ENCODE data around the gene P2RY12.

The P2RY12 gene

DNA sequence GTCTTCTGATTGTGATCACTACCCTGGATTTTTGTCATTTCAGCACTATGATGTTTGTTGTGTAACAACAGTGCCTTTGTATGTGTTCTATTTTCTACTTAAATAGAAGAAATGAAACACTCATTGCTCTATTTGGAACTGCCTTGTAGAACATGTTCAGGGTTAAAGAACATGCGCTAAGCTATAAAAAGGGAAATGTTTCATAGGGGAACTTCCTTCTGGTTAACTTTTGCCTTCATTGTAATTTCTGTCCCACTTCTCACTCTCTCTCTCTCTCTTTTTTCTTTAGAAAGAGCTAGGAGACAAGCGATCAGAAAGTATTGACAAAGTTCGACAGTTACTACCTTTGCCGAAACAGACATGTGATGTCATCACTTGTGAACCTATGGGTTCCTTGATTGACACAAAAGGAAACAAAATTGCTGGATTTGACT lies at the start of gene P2RY12:
Gene P2RY12, minus strand, starts transcription at position 13 of the 434 bp plus-strand sequence. CDS start 45,908 bp downstream, outside the sequence.
- no peak for DNase-seq (ENCODE audit: low spot score)

DNA sequence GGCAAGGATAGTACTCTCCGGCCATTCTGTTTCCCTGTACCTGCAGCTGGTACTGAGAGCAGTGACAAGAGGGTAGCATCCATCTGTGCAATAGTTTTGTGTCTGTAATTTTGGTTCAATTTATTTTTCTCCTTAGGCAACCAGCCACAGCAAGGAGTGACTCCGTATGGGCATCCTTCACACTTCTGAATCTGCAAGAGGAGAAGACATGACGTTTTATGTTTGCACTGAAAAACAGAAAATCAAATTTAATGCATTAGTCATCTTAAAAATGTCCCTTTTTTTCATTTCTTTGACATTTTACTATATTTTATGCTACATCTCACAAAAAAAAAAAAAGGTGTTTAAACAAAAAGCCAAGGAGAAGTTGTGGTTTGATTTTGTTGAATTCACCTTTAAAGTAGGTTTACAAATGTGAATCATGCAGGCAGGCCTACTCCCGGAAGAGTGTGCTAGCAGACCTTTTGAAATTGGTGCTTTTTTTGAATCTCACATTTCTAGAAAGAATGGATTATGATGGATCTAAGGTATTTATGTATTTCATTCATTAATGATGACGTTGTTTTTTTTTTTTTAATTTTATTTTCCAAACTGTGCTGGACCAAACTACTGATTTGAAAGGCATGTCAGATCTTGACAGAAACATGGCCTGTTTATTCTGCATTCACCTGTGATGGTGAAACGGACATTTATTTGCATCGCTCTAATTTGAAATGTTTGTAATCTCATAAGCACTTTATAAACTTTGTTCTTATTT lies 48.2 kb upstream of the P2RY12 start:
- no peak for DNase-seq (ENCODE audit: low spot score)

DNA sequence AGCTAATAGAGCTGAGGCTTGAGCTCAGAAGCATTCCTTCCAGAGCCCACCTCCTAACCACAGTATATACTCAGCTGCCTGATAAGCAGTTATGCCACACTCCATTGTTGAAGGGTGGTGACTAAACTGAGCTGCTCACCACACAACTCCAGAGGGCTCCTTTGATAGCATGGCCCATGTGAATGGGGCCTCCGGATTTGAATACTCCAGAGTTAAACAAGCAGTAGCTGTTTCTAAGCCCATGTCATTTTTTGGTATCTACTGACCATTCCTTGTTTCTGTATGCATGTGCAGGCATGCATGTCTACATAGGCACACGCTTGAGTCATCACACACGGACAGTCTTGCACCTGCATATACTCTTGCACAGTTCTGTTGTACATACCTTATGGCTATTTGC lies 47.4 kb upstream of the P2RY12 start:
- DNase-seq (ENCODE audit: low spot score): no peak

DNA sequence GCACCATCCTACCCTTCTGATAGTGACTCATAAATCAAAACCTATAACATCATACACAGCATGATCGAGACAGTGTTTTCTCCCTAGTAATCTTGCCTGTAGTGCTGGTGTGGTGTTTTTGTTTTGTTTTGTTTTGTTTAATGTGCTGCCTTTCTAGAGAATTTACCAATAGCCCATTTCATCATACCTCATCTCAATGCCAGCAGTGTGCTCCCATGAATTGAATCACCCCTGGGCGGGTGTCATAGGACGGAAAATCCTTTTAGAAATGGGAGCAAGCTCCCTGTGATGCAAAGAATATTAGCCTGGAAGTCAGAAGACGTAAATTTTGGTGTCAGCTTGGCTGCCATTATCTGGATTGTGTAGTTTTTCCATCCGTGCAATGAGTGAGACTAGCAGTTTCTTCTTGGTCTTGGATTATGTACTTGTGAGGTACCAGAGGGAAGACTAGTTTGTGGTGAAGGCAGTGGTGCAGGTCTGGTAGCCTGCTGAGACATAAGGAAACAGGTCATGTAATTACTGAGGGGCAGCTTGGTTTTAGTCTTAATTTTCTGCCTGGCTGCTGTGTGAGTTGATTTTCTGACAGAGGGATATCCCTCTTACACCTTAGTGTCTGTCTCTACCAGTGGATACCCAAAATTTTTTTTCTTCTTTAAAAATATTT lies 46.4 kb upstream of the P2RY12 start:
- DNase-seq (ENCODE audit: low spot score): no peak

DNA sequence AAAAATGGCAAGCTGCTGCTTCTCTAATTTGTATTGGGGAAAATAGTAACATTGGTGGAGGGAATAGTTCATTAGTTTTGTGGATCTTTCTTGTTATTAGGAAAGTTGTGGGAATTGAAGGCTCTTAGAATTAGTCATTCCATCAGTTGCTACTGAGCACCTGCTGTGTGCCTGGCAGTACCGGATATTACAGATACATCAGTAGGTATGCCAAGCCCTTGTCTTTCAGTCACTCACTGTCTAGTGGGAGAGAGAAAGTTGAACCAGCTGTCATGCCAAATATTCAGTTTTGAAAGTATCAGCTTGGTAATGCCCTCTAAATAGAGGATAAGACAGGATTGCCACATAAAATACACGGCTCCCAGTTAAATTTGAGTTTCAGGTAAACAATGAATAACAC lies 43.8 kb upstream of the P2RY12 start:
- no peak for DNase-seq (ENCODE audit: low spot score)

DNA sequence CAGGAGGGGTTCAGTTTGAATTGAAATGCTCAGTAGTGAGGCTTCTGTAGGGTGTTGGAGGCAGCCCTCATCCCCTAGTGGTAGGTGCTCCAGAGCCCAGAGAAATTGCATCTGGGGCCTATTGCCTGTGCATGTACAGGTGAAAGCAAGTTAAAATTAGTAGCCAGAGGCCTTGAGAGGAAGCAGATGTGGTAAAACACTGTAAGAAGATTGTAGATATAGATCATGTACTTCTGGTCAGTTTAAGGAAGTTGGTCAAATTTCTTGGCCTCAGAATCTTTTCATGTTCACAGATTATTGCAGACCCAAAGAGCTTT lies 41.7 kb upstream of the P2RY12 start:
- DNase-seq (ENCODE audit: low spot score): no peak

DNA sequence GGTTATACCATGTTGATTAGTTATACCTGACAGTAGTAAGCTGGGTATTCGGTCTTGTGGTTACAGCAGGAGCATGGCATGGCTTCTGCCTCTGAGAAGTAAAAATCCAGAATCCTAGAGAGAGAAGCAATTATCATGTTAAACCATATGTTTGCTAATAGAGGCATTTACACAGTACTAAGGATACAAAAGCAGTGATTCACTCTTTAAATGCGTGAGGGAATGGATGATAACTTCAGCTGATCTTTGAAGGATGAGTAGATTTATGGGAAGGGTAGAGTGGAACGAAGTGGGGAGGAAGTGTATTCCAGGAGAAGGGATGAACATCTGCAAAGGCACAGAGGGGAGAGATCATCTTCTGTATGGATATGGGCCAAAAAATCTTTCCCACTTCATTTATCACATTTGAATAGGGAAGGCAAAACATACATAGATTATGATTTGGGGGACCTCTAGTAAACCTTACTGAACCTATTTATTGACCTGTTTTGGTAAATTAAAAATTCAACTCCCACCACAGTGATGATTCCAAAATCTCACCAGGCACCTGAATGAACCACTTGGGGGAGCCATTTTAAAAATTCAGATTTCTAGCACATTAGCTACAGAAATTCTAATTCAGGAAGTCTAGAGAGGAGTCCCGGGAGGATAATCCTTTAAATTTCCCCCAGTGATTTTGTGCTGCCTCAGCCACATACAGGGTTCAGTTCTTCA lies 41.2 kb upstream of the P2RY12 start:
- no peak for DNase-seq (ENCODE audit: low spot score)

DNA sequence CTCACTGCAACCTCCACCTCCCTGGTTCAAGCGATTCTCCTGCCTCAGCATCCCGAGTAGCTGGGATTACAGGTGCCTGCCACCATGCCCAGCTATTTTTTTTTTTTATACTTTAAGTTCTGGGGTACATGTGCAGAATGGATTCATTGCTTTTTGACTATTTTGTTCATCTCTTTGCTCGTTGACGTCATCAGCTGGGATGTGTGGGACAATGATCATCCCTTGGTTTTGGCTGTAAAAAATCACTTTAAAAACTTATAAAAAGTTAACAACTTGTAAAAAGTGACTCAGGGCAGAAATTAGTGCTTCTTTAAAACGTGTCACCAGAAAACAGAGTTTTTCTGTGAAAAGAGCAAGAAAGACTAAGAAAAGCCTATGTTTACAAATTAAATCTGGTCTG lies 38.5 kb upstream of the P2RY12 start:
- DNase-seq (ENCODE audit: low spot score): no peak

DNA sequence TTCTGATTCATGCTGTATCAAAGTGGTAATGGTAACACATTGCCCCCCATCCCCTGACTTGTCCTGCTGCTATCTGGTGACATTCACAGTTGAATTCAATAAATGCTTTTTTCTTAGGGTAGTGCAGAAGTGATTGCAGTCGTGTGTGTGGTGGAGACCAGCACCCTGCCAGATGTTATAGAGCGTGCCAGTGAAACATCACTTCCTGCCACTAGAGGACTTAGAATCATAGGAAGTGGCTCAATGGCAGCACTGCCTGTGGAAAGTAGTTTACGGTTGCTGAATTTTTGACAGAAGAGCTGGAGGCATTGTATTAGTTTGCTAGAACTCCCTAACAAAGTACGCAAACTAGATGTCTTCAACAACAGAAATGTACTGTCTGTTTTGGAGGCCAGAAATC lies 37.4 kb upstream of the P2RY12 start:
- DNase-seq (ENCODE audit: low spot score): no peak

DNA sequence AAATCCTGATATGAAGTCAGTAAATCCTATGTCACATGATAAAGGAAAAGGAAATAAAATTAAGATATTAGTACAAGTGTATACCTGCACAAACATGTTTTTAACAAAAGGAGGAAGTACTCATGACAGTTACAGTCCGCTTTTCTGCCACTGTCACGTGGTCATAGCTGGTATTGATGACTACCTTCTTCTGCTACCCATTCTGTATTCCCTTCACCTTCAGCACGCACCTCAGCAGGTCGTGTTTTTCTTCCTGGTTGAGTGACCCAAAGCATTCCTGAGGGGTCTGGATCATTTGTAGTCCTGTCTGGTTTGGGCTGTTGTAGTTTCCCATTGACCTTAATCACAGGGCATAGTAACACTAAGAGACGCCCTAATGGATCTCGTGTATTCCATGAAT lies 35.3 kb upstream of the P2RY12 start:
- no peak for DNase-seq (ENCODE audit: low spot score)

DNA sequence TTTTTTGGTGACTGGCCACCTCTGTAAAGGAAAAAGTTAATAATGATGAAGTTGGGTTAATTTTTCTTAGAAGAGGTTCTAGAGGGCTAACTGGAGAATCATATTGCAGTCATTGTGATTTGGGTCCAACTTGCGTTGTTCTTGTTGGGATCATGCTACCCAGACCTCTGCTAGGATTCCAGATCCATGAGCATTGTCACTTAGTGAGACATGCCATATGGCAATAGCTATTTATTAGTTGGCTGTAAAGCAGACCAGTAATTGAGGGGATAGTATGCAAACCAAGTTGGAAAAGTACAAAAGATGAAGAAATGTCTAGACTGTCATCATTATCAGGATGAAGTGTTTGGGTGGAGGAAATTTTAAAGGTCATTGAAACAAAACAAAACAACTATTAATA lies 30.7 kb upstream of the P2RY12 start:
- DNase-seq (ENCODE audit: low spot score): no peak

DNA sequence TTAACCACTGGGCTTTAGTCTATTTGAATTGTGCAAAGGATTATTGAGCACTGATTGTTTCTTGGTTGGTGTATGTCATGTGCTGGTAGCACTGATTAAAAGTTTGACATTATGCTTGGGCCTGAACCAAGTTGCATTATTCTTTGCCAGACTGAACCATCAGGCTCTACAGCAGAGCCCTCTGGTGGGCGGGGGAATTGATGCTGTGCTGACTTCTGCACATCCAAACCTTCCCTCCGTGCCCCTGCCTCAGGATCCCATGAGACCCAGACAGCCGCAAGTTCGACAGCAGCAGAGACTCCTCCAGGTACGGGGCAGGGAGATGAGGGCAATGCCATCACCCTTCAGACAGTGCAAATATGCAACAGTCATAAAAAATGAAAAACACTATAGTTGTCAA lies 28.4 kb upstream of the P2RY12 start:
- DNase-seq (ENCODE audit: low spot score): no peak

DNA sequence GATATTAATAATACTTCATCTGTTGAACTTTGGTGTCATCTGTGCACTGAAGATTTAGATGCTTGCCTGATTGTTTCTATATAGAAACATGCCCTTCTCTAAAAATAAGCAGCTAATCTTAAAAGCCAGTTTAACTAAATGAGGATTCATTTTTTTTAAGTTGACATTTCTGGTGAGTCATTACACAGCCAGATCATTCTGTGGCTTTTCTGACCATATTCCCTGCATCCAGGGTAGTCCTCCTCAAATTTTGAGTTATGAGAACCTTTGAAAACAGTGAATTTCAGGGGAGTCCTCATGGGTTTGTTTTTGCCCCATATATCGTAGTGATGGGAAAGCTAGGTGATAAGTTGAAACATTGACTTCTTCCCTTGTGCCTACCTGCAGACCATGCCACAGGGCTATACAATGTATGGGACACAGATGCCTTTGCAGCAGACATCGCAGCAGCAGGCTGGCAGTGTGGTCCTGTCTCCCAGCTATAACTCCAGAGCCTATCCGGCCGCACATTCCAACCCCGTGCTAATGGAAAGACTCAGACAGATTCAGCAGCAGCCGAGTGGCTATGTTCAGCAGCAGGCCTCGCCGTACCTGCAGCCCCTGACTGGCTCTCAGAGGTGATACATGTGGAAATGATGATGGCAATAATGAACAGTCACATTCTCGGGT lies 26.5 kb upstream of the P2RY12 start:
- no peak for DNase-seq (ENCODE audit: low spot score)

DNA sequence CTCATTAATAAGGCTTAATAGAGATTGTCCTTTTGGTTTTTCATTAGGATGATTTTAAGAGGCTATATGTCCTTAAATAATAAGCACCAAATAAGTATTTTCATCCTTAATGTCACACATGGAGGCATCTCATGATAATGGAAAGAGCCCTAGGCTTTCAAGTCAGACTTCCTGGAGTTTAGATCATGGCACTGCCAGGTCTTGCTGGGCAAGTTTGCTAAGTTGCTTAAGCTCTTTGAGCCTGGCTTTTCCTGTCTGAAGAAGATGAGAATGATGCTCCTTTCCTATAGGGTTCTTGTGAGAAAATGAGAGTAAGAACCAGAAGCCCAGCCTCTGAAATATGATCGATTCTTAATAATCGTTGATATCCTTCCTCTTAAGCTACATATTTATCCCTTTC lies 23.4 kb upstream of the P2RY12 start:
- DNase-seq (ENCODE audit: low spot score): no peak

DNA sequence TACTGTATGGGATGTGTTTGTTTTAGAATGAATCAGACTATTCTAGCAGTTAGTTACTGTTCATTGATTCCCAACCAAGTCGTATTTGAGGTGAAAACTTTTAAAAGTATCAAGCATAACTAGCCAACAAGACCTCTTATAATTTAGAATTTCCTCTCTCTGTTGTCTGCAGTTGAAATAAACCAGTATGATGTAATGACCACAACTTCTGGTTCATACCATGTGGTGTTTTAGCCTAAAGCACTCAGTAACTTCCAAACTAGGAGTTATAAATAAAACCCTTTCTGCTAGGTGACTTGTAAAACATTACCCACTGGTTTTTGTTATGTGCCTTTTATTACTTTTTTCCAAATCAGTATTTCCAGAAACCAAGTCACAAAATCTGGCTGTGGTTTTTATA lies 19.8 kb upstream of the P2RY12 start:
- DNase-seq (ENCODE audit: low spot score): no peak

DNA sequence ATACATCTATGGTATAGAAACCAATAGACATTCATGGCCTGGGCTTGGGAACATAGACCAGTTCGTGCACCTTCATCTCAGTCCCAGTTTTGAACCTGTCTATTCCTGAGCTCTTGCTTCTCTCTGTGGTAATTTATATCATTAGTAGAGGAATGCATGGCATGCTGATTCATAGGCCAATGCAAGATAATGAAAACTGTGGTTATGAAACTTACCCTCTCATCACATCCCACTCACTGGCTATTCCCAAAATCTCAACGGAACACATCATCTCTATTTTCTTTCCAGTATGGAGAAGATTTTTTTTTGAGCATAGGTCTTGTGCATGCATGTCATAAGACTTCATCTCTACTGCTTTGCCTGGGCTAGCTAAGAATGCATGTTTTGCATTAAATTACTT lies 18.7 kb upstream of the P2RY12 start:
- DNase-seq (ENCODE audit: low spot score): no peak

DNA sequence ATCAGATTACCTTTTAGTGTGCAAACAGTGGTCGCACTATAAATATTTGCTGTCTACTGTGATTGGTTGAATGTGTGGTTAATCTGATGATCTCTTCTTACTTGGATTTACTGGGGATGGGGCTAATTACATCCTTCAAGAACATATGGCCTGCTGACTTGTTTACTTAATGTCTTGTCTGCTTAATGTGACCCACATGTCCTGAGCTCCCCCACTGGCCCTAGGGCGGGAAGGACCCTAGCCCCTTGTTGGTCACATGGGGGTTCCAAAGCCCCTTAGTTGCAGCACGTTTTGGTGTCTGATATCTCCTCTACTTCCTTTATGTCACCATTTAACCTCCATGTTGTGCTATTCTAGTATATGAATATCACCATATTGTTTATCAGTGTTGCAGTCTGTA lies 17.8 kb upstream of the P2RY12 start:
- no peak for DNase-seq (ENCODE audit: low spot score)

DNA sequence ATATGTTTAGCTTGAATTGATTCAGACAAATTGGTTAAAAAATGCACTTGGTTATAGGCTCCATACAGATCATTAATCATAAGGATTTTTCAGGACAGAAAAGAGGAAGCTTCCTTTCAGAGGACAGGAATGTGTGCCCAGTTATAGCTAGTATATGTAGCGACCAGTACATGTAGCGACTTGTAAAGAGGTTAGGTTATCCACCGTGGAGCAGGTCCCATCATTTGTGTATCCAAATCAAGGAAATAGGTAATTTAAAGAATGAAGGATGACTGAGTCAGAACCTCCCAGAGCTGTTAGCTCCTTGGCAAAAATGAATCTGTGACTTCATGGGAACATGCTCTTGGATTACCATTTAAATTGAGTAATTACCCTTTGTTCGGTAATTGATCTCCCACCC lies 15.8 kb upstream of the P2RY12 start:
- no peak for DNase-seq (ENCODE audit: low spot score)

DNA sequence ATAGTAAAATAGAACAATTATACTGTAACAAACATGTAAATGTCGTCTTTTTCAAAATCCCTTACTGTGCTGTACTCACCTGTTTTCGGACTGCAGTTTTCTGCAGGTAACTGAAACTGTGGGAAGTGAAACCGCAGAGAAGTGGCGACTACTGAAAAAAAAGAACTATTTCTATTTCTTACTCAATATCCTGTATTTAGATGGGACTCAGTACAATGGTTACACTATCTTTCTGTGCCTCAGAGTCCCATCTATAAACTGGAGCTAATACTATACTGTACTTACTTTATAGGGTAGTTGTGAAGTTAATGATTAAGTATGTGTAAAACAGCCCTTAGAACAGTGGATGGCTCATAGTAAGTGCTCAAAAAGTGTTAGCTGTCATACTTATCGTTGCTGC lies 14.3 kb upstream of the P2RY12 start:
- no peak for DNase-seq (ENCODE audit: low spot score)

DNA sequence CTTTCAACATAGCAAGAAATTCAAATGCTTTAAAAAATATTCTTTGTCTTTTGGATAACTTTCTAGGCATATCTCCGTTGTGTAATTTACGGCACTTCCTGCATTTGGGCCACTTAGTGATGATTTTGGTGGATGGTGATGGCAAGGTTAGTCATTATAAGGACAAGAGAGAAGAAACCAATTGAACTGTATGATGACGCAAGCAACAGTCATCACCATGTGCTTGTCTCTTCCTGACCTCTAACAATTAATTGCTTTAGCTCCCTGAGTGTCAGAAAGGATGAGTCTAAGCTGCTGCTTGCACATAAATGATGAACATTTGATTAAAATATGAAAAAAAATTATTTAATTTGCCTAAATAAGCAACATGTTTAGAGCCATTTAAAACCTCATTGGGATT lies 11.3 kb upstream of the P2RY12 start:
- no peak for DNase-seq (ENCODE audit: low spot score)

DNA sequence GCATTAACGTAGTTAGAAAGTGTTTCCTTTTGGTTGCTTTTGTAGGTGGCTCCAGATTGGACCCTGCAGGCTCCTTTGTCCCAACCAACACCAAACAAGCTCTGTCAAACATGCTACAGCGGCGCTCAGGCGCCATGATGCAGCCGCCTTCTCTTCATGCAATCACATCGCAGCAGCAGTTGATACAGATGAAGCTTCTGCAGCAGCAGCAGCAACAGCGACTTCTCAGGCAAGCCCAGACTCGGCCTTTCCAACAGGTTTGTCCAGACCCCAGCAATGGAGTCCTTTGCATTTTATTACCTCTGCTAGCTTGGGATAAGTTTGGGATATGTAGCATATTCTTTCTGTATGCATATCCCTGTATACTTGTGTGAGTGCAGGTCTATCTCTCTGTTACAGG lies 10.1 kb upstream of the P2RY12 start:
- DNase-seq (ENCODE audit: low spot score): no peak

DNA sequence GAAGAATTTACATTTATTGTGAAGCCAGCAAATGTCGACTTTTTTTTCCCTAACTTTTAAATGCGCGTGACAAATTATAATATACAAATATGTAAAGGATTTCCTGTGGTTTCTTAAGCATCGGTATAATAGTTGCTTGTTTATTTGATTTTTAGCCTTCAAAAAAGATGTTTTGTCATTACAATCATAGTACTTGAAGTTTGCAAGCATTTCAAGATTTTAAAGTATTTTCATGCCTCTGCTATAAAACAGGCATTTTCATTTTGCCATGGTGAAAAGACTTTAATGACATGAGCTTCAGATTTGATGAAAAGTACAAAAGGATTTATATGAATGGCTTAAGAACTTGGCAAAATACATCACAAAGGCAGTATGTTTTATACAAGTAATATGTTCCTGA lies 9.4 kb upstream of the P2RY12 start:
- no peak for DNase-seq (ENCODE audit: low spot score)

All from CD4-positive, alpha-beta T cell treated with Interleukin-2 at 100 ng/mL for 4 hours (primary cell).